Urothelium cell line (cell line): ENCODE measurements around the gene POLR2E.

Source experiments
- DNase-seq: peaks from one replicate; pipeline ENCODE4 v3.0.0; 2011; ENCODE audit warnings: low spot score, mixed read lengths
- FAIRE-seq: peaks from 2 replicates; lab custom pipeline; 2011; peaks lifted over from hg19 to GRCh38; lab: Jason Lieb, UNC

Gene POLR2E

DNA sequence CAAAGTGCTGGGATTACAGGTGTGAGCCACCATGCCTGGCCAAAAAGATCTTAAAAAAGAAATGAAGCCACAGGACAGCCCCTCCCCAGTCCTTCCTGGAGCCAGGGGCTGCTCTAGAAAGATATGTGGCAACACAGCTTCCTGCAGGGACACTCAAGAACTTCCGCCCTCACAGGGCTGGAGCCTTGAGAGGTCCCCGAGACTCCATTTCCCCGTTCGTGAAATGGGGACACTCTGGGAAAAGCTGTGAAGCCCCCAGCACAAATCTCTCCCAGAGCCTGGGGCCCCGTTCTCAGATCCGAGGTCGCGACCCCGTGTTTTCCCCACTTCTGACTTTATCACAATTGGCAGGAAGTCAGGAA is 6.1 kb upstream of the POLR2E start:
- FAIRE-seq = no peak
- no peak for DNase-seq

DNA sequence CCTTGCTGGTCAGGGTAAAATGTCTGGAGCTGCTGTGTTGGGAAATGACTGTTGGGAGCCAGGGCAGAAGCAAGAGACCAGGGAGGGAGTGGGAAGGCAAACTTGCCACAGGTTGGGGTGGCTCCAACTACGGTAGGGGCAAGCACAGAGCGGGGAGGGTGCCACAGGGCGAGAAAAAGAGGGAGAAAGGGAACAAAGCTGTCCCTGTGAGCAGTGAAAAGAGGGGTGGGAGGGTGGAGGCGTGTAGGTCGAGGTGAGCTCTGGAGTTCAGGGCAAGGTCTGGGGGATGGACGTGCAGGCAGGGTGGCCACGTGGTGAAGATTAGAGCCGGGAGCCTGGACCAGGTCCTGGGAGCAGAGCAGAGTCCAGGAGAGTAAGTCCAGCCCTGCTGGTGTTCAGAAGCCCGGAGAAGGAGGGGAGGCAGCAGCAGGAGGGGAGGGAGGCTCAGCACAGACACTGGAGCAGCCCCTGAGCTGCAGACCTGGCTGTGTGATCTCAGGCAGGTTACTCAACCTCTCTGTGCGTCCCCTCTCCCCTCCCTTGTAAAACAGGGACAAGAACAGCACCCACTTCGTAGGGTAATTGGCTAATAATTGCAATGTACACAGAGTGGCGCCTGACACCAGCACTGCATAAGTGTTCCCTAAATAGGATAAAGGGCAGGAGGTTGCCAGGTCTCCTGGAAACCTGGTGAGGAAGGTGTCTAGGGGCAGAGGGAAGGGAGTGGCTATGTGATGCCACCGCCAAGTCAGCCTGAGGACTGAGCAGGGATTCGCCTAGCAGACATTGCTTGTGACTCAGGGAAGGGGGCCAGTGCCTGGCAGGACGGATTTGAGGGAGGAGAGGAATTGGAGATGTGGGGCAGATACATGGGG is 3.2 kb upstream of the POLR2E start:
- no peak for DNase-seq

DNA sequence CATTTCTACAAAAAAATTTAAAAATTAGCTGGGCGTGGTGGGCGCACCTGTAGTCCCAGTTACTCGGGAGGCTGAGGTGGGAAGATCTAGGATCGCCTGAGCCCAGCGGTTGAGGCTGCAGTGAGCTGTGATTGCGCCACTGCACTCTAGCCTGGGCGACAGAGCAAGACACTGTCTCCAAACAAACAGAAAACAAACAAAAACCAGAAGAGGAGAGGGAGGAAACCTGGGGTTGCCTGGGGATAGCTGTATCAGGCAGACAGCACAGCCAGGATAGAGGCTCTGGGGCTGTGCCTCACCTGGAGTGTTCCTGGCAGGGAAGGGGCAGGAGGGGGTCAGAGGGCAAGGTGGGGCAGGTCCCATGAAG is 2.6 kb upstream of the POLR2E start:
- no peak for FAIRE-seq

More for the DNA sequence above, 3.2 kb upstream of the POLR2E start:
- FAIRE-seq = no peak

DNA sequence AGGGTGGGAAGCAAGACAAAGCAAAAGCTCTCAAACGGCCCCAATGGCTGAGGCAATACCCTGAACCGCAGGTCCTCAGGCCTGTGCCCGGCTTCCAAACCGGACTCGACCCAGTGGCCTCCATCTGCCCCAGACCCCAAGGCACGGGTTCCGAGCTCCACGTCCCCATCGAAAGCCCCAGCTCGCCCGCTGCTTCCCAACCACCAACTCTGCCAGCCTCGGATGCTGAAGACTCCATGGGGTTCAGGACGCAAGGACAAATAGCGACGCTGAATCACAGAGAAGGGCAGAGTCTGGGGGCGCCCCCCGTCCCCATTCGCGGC is 559 bp downstream of the POLR2E start:
- FAIRE-seq = no peak
- no peak for DNase-seq

More for the DNA sequence above, 2.6 kb upstream of the POLR2E start:
- no peak for DNase-seq

DNA sequence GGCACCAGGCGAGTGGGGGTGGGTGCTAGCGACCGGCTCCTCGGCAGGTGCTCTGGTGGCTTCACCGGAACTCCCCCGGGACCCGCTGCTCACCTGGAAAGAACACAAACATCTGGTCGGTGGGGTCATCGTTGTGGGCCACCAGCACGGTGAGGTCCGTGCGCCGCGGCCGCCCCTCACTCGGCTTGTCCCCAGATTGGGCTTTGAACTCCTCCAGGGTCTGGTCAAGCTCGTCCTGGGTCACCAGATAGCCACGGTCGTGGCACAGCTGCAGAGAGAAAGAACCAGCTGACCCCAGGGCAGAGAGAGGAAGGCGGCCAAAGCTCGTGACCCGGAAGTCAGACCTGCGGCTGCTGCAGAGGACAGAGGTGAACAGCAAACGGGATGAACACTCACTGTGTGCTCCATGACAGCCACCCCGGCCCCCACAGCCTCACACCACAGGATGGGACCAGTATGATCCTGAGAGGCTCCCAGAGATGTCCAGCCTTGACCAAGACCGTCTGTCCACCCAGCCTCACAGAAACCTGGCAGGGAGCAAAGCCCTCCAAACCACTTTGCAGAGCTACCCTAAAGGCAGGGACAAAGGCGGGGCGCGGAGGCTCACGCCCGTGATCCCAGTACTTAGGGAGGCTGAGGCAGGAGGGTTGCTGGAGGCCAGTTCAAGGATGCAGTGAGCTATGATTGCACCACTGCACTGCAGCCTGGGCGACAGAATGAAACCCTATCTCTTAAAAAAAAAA is 1.2 kb downstream of the POLR2E start:
- FAIRE-seq = no peak
- no peak for DNase-seq

DNA sequence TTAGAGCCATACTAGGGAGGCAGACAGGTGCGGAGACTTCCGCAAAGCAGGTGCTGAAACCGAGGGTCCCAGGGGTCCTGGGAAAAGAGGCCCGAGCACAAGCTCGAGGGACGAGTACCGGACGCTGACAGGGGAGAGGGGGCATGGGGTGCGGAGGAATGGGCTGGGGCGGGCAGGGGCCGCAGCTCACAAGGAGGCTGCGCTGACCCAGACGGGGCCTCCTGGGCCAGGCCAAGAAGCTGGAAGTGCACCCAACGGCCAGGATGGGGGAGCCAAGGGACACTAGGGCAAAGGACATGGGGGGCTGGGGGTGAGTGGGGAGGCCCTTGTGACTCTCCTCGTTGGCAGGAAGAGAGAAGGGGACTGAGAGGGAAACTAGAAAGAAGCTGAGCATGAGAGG is 1.8 kb downstream of the POLR2E start:
- FAIRE-seq (no peak), DNase-seq (no peak)

DNA sequence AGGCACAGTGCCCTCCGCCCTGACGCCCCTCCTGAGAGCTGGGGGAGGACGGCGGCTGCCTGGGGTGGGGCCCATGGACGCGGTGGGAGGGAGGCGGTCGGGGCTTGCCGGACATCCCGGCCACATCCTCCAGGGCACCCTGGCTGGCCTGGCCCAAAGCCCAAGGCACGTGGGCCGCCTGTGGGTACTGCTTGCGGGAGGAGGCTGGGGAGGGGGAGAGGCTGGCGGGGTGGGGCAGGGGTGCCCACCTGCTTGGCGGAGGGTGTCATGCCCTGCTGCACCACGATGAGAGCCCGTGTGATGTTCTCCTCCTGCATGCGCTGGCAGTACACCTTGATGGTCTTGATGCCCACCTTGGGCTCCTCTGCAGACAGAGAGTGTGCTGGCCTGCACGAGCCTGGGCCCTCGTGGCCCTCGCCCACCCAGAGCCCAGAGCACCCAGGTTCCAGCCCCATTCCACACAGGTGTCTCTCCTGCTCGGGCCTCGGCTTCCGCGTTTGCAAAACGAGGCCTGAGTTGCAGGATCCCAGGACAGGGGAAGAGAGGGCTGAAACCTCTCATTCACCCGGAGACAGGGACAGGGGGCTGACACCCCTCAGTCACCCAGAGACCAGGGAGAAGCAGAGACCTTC is 3.5 kb downstream of the POLR2E start:
- FAIRE-seq = no peak
- DNase-seq = no peak

DNA sequence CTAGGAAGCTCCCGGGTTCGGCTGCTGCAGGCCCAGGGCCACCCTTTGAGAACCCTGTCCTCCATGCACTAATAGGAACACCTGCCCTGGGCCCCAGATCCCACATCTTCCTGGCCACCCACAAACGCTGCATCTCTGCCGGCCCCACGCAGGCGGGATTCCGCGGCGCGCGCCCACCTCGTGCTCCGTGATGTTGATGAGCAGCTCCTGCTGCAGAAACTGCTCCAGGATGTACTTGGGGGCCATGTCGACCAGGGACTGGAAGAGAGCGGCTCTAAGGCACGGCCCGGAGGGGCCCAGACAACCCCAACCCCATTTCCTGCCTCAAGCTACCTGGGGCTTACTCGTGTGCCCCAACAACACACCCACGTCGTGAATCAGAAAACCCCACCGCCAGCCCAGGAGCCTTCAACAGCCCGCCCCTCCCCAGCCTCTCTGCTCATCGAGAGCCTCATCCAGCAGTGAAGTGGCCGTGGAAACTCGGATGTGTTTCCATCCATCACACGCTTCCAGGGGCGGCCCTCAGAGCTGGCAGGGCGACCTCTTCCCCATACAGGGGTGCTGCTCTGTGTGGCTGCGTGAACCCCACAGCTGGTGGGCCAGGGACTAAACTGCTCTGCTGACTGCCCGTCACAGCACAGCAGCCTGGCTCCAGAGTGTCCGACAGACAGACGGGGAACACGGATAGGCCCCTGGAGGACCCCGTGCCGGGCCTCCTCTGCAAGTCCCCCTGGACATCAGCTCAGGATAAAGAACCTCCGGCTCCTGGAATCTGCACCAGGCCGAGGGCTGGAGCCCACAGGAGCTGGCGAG is 4.2 kb downstream of the POLR2E start:
- DNase-seq (no peak), FAIRE-seq (no peak)

DNA sequence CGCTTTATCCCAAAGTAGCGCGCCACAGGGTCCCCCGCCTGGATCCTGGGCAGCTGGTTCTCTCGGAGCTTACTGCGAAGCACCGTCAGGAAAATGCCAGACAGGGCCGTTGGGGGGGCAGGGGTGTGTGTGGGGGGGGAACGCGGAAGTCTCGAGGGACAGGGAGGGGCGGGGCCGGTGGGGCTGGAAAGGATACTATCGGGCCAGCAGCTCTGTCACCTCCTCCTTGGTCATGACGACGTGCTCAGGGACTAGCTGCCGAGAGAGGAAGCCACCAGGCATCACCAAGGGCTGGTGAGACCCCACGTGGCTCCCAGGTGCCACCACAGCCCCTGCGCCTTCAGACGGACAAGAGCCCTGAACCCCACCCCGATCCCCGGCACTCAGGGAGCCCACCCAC is 5.3 kb downstream of the POLR2E start:
- DNase-seq (no peak), FAIRE-seq (no peak)

DNA sequence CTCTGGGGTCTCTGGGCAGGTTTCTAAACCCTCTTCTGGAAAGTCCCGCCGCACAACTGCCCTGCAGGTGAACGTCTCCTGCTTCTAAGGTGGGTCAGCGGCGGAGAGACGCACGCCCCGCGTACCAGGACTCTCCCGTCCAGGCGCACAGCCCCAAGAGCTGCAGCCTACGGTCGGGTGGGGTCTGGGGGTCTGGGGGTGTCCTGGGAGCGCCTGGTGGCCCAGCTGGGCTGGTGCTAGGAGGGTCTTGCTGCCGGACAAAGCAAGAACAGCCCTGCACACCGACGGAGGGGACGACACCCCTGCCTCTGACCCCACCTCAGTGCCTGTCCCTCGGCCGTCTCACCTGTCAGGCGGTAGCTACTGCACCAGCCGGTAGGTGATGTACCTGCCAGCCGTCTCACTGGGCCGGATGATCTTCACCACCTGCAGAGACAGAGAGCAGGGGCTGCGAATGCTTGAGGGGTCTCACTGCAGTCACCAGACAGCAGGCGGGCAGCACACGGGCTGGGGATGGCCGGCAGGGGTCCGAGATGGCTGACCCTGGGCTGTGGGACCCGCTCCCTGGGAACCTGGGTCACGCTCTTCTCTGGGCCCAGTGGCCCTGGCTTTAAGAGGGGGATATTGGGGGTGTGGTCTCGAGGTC is 5.9 kb downstream of the POLR2E start:
- DNase-seq (no peak), FAIRE-seq (no peak)

DNA sequence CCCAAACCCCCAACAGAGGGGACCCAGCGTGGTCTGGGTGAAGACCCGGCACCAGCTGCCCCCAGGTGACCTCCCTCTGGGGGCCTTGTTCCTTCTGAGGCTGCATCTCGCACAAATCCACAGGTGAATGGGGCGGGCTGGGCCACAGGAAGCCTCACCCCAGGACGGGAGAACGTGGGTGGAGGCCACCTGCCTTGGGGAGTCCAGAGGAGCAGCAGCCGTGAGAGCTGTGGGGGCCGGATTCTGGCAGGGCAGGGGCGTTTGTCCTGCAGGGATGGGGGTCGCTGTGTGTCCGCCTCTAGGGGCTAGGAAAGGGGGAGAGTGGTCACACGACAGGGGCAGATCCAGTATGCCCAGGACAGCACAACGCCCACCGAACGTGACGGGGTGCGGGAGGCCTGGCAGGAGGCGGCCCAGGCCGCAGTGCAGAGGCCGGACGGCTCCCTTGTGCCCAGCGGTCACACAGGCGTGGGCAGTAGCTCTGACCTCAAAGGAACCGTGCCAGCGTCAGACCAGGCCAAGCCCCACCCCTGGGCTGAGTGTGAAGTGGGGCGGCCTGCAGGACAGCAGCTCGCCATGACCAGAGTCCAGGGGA is 6.7 kb downstream of the POLR2E start:
- no peak for FAIRE-seq
- DNase-seq = no peak

DNA sequence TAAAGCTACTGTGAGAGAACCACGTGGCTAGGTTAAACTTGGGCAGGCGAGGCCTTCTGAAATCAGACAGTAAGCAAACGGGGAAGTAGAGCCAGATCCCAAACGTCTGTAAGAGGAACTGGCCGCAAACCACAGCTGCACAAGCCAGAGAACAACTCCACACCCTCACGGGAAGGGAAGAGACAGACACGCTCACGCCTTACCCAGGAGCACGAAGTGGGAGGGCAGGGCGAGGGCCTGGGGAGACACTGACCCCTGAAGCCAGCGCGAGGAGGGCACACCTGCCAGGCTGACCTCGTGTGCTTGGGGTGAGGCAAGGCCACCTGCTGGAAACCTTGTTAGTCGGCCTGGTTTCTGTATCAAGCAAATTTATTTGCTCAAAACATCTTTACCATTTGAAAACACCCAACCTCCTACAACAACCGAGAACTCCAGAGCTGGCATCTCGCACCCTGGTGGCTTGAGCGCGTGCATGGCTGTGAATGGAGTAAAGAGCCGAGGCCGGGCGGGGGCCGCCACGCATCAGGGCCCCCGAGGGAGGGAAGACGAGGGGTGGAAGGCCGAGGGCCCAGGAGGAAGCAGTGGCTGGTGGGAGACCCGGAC is 7.3 kb downstream of the POLR2E start:
- DNase-seq (no peak), FAIRE-seq (no peak)

DNA sequence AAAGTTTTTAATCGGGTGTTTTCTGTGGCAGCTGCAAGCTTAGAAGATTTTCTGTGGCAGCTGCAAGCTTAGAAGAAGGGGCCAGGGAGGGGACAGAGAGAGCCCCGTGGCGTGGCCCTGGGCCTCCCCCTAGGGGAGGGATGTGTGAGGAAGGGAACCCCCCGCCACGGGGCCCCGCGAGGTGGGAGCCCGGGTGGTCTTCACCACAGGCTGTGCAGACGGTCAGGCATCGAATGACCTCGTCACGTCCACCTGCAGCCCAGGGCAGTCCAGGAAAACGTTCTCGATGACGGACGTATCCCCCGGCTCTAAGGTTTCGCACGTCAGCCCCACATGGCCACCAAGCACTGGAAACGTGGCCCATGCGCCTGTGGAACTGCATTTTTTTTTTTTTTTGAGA is 8.6 kb downstream of the POLR2E start:
- DNase-seq (no peak), FAIRE-seq (no peak)

DNA sequence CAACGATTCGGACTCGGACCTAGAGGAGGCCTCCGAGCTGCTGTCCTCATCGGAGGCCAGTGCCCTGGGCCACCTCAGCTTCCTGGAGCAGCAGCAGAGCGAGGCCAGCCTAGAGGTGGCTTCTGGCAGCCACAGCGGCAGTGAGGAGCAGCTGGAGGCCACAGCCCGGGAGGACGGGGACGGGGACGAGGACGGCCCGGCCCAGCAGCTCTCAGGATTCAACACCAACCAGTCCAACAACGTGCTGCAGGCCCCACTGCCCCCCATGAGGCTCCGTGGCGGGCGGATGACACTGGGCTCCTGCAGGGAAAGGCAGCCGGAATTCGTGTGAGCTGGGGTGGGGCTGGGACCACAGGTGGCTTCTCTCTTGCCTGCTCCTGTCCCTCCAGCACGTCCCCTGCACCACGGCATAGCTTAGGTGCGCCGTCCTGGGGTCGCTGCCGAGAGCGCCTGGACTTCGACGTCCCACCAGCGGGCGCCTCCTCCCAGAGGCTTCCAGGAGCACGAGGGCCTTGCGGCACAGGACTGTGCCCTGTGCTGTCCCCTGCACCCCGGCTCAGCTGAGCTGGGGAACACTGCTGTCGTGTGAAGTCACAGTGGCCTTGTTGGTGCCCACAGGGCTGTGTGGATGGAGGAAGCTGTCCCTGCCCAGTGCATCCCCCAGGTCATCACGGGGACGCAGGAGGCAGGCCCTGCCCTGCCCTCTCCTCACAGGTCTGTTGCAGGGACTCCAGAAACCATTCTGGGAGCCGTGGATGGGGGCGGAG is 9.3 kb downstream of the POLR2E start:
- no peak for FAIRE-seq
- DNase-seq = no peak

DNA sequence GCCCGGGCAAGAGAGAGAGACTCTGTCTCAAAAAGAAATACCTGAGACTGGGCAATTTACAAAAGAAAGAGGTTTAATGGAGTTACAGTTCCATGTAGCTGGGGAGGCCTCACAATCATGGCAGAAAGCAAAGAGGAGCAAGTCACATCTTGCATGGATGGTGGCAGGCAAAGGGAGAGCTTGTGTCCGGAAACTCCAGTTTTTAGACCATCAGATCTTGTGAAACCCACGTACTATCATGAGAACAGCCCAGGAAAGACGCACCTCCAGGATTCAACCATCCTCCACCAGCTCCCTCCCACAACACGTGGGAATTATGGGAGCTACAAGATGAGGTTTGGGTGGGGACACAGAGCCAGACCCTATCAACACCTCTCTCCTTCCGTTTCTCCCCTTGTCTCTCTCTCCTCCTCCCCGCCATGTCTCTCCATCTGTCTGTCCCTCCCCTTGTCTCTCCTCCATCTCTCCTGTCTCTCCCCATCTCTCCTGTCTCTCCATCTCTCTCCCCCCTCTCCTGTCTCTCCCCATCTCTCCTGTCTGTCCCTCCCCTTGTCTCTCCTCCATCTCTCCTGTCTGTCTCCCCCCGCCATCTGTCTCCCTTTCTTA is 10.0 kb downstream of the POLR2E start:
- no peak for FAIRE-seq
- no peak for DNase-seq

DNA sequence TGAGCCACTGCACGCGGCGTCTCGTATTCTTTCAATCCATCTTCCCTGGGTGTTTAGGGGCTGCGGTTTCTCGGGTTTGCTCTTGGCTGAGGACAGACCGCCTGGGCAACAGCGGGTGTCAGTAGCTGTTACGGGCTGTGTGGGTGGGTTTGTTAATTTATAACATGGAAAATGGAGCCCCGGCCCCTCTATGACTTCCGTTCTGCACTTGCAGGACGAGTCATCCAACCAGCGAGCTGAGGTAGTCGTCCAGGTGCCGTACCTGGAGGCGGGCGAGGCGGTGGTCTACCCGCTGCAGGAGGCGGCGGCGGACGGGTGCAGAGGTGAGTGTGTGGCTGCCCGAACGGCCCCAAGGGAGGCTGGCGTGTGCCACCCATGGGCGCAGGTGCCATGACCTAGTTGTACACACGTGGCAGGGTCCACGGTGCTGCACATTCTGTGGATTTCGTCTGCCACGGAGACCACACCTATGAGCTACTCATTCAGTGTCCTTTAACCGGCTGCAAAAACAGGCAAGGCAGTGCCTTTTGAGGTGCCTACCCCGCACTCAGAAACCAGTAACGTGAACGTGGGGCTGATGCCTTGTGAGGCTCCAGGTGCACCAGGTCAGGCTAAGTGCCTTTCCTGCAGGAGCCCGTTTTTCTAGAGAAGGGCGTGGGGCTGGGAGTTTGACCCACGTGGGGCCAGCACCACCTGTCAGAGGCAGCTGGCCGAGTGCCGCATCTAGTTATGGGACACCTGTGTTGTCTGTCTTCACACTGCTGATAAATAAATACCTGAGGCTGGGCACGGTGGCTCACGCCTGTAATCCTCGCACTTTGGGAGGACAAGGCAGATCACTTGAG is 10.9 kb downstream of the POLR2E start:
- FAIRE-seq (no peak), DNase-seq (no peak)

DNA sequence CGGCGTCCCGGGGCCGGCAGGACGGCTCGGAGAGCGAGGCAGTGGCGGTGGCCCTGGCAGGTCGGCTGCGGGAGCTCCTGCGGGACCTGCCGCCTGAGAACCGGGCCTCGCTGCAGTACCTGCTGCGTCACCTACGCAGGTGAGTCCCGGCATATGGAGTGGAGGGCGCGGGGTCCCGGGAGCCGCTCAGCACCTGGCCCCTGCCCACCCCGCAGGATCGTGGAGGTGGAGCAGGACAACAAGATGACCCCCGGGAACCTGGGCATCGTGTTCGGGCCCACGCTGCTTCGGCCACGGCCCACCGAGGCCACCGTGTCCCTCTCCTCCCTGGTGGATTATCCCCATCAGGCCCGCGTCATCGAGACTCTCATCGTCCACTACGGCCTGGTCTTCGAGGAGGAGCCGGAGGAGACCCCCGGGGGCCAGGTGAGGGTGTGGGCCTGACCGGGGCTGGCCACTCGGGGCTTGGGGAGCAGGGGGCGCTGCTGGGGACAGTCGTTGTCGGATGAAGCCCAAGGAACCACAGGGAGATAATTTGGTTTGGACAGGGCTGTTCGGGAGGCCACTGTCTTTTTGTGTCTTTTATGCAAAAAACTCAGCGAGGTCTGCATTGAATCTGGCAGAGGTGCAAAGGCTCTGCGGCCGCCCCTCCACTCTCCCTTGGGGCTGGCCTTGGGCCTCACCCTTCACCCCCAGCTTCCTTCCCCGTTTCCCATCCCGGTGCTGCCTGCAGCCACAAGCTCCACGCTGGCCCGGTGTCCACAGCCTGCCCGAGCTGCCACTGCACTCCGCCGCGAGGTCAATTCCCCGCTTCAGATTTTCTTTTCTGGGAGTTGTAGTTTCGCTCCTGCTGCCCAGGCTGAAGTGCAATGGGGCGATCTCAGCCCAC is 12.0 kb downstream of the POLR2E start:
- DNase-seq (no peak), FAIRE-seq (no peak)
